ENCODE data around the gene TYMS.
"Not testable (repeated sequence)": the region's sequence is repeated elsewhere in the genome, so short reads cannot be mapped to it uniquely, and the experiment has no call there.

TYMS gene

DNA sequence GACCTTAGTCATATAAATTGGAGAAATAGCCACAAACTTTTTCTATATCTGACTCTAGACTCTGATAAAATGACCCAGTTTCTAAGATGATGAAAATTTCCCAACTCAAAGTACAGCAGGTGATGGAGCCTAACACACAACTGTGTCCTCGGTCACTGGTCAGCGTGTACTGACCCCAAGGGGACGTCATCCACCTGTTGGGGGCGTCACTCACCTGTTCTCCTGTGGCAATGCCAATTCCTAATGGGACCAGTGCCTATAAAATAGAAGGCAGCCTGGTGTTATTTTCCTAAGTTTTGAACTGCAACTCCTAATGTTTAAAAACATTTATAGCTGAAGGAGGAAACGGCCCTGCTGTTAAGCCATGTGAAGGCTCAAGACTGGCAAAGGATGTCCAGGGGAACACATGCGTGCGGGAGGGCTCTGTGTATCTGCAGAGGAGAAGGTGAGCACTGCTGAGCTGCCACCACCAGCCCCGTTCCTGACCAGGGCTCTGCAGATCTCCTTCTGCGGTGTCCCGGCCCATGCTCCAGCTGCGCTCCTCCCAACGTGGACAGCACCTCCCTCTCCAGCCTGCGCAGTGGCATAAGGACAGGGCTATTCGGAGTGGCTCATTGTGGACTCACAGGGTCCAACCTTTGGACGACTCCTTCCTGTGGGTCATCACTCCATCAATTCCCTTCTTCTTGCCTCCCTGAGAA is 21.2 kb downstream of the TYMS start:
- DNase-seq, result no peak

DNA sequence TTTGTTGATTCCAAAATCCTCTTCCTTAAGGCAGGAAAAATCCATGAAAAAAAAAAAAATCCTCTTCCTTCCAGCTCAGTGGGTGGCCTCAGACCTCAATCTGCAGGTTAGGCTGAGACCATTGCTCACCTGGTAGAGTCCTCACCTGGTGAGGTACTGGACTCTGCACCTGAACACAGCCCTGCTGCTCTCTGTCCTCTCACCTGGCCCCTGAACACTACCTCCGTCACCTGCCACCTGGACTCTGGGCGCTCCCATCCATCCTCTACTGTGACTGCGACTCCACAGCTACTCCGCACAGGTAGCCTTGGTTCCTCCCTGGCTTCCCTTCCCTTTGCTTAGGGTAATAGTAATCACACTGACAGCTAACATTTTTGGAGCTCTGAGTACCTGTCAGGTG is 22.1 kb downstream of the TYMS start:
- DNase-seq, result no peak

DNA sequence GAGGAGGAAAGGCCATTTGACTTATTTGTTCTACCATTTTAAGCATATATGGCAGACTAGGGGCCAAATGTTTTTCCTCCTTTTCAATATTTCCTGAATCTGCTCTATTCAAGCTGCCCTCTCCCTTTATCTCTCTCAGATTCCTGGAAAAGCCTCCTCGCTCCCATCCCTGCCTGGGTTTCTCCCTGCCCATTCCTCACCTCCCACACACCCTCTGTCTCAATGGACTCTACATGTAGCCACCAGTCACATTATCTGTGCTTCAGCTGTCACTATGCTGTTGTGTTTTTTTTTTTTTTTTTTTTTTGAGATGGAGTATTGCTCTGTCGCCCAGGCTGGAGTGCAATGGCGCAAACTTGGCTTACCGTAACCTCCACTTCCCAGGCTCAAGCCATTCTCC is 22.9 kb downstream of the TYMS start:
- DNase-seq, result no peak

DNA sequence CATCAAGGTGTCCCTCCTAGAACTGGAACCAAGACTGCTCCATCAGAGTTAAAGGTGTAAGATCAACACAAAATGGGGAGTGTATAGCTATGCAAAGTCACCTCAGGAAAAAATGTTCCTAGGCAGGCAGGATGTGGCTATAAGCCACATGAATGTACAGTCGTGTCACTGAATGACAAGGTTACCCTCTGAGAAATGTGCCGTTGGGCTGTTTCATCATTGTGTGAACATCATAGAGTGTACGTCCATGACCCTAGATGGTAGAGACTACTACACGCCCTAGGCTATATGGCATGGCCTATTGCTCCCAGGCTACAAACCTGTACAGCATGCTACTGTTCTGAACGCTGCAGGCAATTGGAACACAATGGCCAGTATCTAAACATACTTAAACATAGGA is 24.5 kb downstream of the TYMS start:
- no peak for DNase-seq

- not testable (repeated sequence) for DNase-seq
Observed at GRCh38 chr18:682416-682815, 25.0 kb downstream of the TYMS start.

DNA sequence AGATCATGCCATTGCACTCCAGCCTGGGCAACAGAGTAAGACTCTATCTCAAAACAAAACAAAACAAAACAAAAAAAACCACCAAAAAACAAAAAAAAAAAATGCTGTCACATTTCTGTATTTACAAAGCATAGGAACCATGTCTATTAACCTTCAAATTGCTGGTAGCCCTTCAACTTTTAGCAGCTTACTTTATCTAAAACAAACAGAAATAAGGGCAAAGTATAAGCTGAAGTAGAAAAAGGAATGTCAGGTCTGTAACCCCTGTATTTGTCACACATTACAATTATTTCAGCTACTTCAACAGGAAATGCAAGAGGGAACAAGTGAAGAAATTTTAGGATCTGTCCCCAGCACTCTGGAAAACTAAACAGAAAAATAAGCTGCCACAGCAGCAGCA is 25.4 kb downstream of the TYMS start:
- no peak for DNase-seq

DNA sequence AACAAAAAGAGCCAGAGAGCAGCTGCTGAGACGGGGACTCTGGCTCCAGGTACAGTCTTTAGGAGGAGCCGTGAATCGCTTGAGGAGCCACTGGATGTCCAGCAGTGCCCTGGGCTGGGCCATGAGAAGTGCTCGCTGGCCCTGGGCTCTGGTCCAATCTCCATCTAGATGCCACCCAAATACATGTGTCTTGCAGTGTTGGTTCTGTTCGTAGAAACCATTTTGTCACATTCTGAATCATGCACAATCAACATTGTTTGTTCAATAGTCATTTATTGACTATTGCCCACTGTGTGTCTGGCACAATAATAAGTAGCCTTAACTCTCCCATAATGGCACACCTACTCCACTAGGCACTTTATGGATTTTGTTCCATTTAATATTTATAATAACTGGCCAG is 26.1 kb downstream of the TYMS start:
- DNase-seq, result no peak

GRCh38 chr18:685438-685837 is 28.0 kb downstream of the TYMS start:
- DNase-seq, result no peak

DNA sequence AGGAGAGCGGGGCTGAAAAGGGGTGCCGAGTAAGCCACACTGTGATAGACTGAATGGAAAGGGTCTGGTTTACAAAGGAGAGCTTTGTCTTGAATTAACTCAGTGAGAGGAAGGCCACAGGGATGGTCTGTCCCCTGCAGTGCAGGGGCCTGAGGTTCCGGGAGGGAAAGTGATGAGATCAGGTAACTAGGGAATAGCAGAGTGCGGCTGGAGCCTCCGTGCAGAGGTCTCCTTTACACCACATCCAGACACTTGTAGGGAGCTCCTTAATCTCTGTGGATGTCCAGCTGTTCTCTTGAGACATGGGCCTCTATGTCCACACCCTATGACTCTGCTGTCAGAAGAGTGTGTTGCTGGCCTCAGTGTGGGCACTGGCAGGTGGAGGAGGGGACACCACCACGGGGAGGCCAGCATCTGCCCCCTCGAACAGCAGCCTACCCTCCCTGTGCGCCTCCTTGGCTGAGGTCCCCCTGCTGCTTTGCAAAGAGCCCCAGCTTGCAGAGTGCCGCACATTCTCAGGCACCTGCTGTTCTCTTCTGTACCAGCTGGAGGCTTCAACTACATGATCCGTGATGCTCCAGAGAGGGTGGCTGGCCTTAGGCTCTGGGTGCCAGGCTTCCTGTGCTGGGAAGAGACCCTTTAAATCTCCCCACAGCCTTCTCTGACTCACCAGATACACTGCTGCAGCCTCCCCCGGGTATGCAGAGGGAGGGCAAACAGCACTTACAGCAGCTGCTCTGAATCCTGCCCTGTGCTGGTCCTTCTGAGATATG is 29.1 kb downstream of the TYMS start:
- DNase-seq, result no peak

- no peak for DNase-seq
Observed at GRCh38 chr18:688323-688722, 30.9 kb downstream of the TYMS start.

DNA sequence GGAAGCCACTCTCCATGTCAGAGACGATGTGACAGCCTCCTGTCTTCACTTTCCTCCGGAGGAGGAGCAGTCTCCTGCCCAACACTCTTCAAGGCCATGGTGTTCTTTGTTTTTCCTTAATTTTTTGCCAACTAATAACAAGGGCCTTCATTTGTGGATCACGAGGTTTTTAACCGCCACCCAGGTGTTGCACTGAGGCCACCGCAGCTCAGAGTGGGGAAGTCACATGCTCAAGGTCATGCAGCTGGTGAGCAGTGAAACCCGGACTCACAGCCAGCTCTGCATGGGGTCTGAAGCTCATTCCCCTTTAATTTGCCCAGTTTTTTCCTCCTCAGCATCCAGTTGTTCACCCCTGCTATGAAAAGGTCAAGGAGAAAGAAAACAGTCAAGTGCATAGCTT is 35.4 kb downstream of the TYMS start:
- no peak for DNase-seq

GRCh38 chr18:693466-694187 is 36.2 kb downstream of the TYMS start:
- no peak for DNase-seq

- no peak for DNase-seq
Observed at GRCh38 chr18:697012-697411, 39.6 kb downstream of the TYMS start.

DNA sequence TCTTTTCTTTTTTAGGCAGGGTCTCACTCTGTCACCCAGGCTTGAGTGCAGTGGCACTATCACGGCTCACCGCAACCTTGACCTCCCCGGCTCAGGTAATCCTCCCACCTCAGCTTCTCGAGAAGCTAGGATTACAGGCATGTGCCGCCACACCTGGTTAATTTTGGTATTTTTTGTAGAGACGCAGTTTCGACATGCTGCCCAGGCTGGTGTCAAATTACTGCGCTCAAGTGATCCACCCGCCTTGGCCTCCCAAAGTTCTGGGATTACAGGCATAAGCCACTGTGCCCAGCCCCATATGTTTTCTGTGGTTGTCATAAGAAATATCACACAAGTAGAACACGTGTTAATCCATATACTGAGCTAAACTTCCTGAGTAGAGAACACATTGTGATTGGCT is 40.3 kb downstream of the TYMS start:
- no peak for DNase-seq

GRCh38 chr18:703213-703967 is 45.9 kb downstream of the TYMS start:
- DNase-seq, result no peak

DNA sequence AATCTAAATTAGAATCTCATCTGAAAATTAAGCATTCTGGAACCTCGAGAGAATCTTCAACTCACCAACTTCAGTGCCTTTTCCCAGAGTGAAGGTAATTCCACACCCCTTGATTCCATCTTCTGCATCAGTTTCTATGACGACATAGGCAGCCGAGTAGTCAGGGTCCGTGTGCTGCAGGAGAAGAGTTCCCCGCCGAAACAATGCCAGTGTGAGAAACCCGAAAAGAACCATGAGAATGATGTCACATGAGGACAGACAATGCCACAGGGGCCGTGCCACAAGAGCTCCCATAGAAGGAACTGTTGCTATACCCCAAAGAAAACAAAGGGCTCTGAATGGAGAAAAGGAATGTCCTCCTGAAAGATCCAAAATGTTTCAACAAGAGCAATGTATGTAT is 49.0 kb downstream of the TYMS start:
- DNase-seq, result no peak

DNA sequence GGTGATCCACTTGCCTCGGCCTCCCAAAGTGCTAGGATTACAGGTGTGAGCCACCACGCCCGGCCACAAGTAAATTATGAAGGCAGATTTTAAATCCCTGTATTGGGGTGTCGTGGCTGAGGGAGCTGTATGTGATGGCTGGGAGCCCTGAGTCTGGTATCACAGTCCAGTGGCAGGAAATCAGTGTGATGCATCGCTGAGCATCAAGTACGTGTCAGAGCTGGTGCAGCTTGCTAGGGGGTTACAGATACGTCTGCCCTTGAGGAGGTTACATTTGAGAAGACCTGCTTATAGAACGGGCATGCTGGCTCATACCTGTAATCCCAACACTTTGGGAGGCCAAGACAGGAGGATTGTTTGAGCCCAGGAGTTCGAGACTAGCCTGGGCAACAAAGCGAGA is 50.6 kb downstream of the TYMS start:
- DNase-seq, result no peak

DNA sequence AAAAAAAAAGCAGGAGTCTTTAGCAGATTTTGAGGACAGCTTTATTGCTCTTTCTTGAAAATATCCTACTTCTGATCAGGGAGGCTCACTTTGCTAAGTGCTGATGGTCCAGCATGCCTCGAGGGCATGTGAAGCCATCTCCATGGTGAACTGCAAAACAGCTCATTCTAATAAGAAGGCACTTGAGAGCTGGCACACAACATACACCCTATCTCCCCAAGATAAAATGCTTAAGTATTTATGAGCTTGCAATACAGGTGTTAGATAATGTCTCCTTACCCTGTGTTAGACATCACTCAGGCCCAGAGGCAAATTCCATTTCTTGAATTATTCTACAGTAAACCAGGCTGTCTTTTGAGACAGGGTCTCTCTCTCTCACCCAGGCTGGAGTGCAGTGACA is 52.3 kb downstream of the TYMS start:
- no peak for DNase-seq

DNA sequence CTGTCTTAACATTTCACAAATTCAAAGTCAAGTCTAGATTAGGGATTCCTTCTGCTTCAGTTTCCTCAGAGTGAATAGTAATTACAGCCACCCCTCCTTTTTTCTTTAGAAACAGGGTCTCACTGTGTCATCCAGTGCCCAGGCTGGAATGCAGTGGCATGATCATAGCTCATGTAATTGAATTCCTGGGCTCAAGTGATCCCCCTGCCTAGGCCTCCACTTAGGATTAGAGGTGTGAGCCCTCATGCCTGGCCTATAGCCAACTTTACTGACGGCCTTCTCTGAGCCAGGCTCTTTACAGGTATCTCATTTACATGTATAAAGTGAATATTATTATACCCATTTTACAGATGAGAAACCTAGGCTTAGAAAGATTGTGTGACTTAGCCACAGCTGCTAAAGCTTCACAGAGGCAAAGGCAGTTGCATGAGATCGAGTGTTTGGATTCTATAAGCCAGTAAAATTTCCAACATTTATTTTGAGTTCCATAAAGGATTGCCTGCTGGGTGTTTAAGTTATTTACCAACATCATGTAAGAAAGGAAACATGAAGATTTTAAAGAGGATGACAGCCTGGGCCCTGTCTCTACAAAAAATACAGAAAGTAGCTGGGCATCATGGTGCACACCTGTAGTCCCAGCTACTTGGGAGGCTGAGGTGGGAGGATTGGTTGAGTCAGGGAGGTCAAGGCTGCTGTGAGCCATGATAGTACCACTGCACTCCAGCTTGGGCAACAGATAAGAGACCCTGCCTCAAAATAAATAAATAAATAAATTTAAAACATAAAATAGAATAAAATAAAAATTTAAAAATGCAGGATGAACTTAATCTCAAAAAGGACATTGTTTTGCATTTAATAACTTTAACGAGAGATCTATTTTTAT is 53.2 kb downstream of the TYMS start:
- DNase-seq, result no peak

DNA sequence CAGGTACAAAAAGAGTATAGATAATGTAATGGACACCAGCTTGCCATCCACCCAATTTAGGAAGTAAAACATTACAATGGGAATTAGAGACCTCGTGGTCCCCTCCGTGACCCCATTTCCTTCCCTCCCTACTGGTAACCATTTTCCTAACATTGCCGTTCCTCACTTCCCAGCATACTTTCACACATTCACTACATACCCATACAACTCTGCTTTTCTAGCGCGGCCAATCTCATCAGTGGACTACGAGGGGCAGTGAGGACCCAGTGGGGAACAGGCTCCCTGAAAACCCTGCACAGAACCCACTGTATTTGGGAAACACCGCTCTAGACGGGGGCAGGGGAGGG is 53.8 kb downstream of the TYMS start:
- DNase-seq, result no peak

DNA sequence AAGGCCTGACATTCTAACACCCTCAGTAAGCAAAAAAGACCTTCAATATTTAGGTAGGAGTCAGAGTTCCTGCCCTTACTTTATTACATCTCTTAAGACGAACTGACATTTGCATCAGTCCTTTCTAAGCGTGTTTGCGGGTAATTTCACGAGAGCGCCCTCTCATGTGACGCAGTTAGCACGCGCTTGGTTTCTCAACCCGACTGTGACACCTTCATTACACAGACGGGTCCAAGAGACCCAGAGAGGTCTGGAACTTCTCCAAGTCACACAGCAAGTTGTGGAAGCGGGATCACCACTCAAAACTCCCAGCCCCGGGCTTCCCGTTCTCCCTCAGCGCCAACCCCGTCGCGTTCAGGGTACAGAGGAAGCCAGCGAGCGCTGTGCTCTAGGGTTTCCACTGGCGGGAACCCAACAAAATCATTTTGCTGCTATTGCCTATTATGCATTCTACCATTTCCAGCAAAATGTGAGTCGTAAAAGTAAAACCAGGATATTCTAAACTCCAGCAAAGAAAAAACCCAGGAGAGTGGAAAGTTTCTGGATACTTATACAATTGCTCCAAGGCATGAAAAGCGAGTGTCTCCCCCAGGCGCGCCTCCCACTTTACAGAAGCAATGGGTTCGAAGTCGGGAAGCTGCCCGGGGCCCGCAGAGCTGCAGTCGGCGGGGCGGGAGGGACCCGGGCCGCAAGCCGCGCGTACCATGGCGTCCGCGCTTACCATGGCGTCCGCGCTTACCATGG is 54.4 kb downstream of the TYMS start:
- DNase-seq, result peak; percentile 40

All from effector CD8-positive, alpha-beta T cell (primary cell).